ENCODE measurements around the gene GBE1. TPM values are rescaled to one million over a fixed set of nuclear protein-coding genes. Genes with fewer than 3 reads are reported as not detected.
A peak's percentile ranks its signal among the peaks of the same experiment; 100 is the strongest.

The GBE1 gene
- total and polyA plus RNA-seq, 2 experiments from 2014 or later = 27.2 to 71.2 TPM

GRCh38 chr3:81465510-81466200 lies 295.8 kb downstream of the GBE1 start:
- Histone ChIP-seq H3K4me1 (ENCODE audit: low read depth) (peaks cover 7% of the 10 kb centered on the region), H3K9me3 (ENCODE audit: low read depth) (no peaks in the 10 kb centered on the region), H3K4me3 (no peak overlapping the region), H3K27ac (no peak overlapping the region), H3K27me3 (no peaks in the 10 kb centered on the region), H3K36me3 (no peaks in the 10 kb centered on the region)
- TF ChIP-seq, protein P1, sequence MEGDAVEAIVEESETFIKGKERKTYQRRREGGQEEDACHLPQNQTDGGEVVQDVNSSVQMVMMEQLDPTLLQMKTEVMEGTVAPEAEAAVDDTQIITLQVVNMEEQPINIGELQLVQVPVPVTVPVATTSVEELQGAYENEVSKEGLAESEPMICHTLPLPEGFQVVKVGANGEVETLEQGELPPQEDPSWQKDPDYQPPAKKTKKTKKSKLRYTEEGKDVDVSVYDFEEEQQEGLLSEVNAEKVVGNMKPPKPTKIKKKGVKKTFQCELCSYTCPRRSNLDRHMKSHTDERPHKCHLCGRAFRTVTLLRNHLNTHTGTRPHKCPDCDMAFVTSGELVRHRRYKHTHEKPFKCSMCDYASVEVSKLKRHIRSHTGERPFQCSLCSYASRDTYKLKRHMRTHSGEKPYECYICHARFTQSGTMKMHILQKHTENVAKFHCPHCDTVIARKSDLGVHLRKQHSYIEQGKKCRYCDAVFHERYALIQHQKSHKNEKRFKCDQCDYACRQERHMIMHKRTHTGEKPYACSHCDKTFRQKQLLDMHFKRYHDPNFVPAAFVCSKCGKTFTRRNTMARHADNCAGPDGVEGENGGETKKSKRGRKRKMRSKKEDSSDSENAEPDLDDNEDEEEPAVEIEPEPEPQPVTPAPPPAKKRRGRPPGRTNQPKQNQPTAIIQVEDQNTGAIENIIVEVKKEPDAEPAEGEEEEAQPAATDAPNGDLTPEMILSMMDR (IDR thresholded peaks at IDR 0.05; ENCODE audit: low read depth, low read length) = no peak
- no peak for DNase-seq (ENCODE audit: low read depth in 1 of 2, low spot score in 1 of 2)

DNA sequence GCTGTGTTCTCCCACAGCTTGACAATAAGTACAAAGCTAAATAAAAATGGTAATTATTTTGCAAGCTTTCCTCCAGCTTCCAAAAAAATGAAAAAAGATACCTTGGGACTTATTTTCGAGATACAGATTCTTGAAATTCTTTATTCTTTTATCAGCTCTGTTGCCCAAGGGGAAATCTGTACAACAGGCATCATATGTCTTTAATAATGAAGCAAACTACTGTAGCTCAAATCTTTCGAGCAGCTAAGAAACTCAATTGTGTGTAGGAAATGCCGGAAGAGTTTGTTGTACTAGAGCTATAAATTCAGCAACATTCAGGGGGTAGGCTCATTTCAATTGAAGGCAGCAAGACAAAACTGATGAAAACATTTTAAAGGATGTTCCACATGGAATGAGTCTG lies 297.7 kb downstream of the GBE1 start:
- Histone ChIP-seq H3K9me3 (ENCODE audit: low read depth) (no peaks in the 10 kb centered on the region), H3K4me1 (ENCODE audit: low read depth) (peaks cover 6% of the 10 kb centered on the region), H3K36me3 (no peaks in the 10 kb centered on the region), H3K4me3 (no peak overlapping the region), H3K27ac (no peak overlapping the region), H3K27me3 (no peaks in the 10 kb centered on the region)
- TF ChIP-seq, protein P1 (IDR thresholded peaks at IDR 0.05; ENCODE audit: low read depth, low read length) = no peak
- DNase-seq (ENCODE audit: low read depth in 1 of 2, low spot score in 1 of 2) = no peak

GRCh38 chr3:81462921-81463320 lies 298.5 kb downstream of the GBE1 start:
- Histone ChIP-seq H3K4me3 (no peak overlapping the region), H3K27me3 (no peaks in the 10 kb centered on the region), H3K27ac (no peak overlapping the region), H3K36me3 (no peaks in the 10 kb centered on the region), H3K9me3 (ENCODE audit: low read depth) (no peaks in the 10 kb centered on the region), H3K4me1 (ENCODE audit: low read depth) (no peaks in the 10 kb centered on the region)
- TF ChIP-seq, protein P1 (IDR thresholded peaks at IDR 0.05; ENCODE audit: low read depth, low read length) = no peak
- no peak for DNase-seq (ENCODE audit: low read depth in 1 of 2, low spot score in 1 of 2)

GRCh38 chr3:81459733-81460132 lies 301.7 kb downstream of the GBE1 start:
- no peak overlapping the region for H3K4me3 ChIP-seq
- no peaks in the 10 kb centered on the region for H3K27me3 ChIP-seq
- H3K9me3 ChIP-seq (ENCODE audit: low read depth) = no peaks in the 10 kb centered on the region
- no peaks in the 10 kb centered on the region for H3K36me3 ChIP-seq
- no peak for DNase-seq (ENCODE audit: low read depth in 1 of 2, low spot score in 1 of 2)
- no peaks in the 10 kb centered on the region for H3K4me1 ChIP-seq (ENCODE audit: low read depth)
- TF ChIP-seq, protein P1 (IDR thresholded peaks at IDR 0.05; ENCODE audit: low read depth, low read length) = no peak
- no peak overlapping the region for H3K27ac ChIP-seq

DNA sequence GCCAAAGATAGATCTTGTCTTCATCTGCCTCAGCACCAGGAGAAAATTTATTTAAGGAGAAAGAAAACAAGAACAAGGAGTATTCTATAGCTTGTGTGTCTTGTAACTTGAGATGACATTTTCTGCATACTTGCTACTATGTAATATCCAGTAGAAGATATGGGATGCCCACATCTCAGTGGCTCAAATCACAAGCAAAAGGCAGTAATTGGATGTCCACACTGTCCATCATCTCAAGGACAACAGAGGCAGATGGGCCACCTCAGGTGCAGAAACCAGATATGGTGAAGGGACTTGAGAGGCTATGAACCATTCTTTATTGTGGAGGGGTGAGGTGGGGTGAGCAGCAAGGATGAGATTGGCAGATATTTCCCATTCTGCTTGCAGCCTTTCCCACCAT lies 309.0 kb downstream of the GBE1 start:
- peak in 1 of 2 donors; percentile 26 for DNase-seq (ENCODE audit: low read depth in 1 of 2, low spot score in 1 of 2)

More for the DNA sequence above, 309.0 kb downstream of the GBE1 start:
- H3K36me3 ChIP-seq = no peaks in the 10 kb centered on the region
- no peak overlapping the region for H3K27ac ChIP-seq
- TF ChIP-seq, protein P1 (IDR thresholded peaks at IDR 0.05; ENCODE audit: low read depth, low read length) = no peak
- H3K27me3 ChIP-seq = no peaks in the 10 kb centered on the region
- no peaks in the 10 kb centered on the region for H3K9me3 ChIP-seq (ENCODE audit: low read depth)
- peaks cover 4% of the 10 kb centered on the region for H3K4me1 ChIP-seq (ENCODE audit: low read depth)
- no peak overlapping the region for H3K4me3 ChIP-seq

Data from cardiac muscle cell (in vitro differentiated cells and primary cell).